ENCODE data around the gene MTX3.

The MTX3 gene

DNA sequence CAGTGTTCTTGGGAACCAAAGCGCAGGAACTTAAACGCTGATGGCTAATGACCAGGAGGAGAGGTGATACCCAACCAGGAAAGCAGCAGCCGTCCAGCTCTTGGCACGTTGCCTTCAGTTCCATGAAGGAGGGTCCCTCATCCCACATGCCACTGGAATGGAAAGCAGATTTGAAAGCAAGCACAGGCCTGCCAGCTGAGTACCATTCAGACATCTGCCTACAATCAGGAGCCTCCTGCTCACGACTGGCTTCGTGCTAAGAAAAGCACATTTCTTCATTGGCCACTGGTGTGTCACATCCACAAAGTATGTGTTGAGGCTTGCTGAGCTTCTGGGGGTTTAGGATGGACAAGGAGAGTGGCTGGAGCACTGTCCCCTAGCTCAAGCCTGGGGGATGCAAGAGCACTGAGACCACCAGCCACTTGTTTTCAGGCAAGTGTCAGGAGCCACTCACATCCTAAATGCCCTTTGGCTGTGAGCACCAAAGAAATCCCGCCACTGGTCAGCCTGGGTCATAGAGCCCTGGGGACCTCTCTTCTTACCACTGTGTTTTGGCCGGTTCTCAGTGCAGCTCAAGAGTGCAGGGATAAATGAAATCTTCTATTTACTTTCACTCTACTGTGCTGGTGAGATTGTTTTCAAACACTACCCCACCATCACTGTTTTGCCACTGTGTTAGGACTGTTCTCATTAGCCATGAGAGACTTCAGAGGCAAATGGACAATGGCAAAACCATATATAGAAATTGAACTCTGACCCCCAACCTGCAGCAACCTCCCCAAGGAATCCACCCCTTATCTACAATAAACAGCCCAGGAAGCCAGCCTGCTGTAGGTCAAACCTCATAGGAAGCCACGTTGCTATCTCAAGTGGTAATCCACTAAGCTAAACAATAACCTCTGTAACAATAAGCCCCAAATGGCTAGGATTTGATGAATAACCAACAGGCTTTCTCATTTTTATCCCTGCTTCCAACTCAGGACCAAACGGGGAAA lies 58.3 kb downstream of the MTX3 start:
- DNase-seq, result no peak

DNA sequence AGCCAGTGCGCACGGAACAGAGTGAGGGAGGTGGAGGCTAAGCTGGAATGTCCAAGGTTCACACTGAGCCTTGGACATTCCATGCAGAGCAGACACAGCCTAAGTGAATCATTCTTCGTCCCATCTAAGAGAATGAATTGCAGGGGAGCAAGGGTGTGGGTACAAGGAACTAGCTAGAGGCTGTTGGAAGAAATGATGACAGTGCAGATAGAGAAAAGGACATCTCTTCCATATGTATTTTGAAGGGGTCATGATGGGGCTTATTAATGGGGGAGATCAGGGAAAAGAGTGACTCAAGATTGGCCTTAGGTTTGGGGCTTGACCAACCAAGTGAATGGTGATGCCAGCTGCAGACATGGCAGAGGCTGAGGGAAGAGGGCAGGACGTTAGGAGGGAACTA lies 59.2 kb downstream of the MTX3 start:
- DNase-seq, result no peak

DNA sequence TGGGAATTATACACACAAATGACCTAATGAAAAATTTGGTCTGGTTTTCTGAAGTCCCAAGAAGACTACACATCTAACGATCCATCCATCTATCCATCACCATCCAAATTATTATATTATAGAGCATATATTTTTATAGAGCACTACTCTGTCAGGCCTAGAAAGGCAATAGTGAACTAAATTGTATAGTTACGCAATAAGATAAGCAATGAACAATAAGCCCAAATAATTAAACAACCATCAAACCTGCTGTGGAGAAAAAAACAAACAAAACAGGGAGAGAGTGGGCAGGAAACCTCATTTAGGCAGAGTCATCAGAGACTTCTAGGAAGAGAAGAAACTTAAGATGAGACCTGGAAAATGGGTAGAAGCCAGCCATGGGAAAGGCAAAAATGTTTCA lies 59.7 kb downstream of the MTX3 start:
- no peak for DNase-seq

DNA sequence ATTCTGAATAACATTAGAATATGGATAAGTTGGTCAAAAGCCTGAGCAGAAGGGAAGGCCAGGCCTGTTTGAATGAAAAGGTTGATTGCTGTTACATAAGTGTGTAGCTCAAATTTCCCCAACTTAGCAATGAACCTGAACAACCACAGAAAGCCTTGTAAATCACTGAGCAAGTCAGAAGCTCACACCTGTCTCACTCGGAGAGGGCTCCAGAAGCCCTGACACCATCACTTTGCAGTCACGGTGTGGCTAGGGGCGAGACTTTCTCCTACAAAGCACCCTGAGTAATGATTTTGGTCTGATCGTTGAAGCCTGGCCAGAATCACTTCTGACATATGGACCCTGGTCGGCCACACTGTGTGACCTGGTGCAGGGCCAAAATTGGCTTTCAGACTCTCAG lies 62.0 kb downstream of the MTX3 start:
- no peak for DNase-seq

Data from activated gamma-delta T cell (primary cell).